Stimulated activated naive CD4-positive, alpha-beta T cell treated with Interleukin-2 at 50 U/mL for 16 hours (primary cell): Measurements from ENCODE around the gene HIP1.
A peak's percentile ranks its signal among the peaks of the same experiment; 100 is the strongest.
"Not testable (repeated sequence)": the region's sequence is repeated elsewhere in the genome, so short reads cannot be mapped to it uniquely, and the experiment has no call there.

Source experiments
- DNase-seq: peaks from one replicate; lab custom pipeline; 2025; lab: John Stamatoyannopoulos, UW

Gene HIP1

GRCh38 chr7:75639886-75640190 lies 98.9 kb downstream of the HIP1 start:
- DNase-seq = no peak

- DNase-seq = no peak
These were observed 99.5 kb downstream of the HIP1 start for GRCh38 chr7:75639071-75639885.

GRCh38 chr7:75638594-75639070 lies 100.1 kb downstream of the HIP1 start:
- DNase-seq = no peak

GRCh38 chr7:75637854-75638593 lies 100.7 kb downstream of the HIP1 start:
- DNase-seq = no peak

- DNase-seq = no peak
These were observed 103.7 kb downstream of the HIP1 start for GRCh38 chr7:75635036-75635435.

- not testable (repeated sequence) for DNase-seq
These were observed 106.2 kb downstream of the HIP1 start for GRCh38 chr7:75632587-75632986.

GRCh38 chr7:75631711-75632110 lies 107.0 kb downstream of the HIP1 start:
- no peak for DNase-seq

- no peak for DNase-seq
These were observed 108.2 kb downstream of the HIP1 start for GRCh38 chr7:75630549-75630948.

- no peak for DNase-seq
These were observed 109.7 kb downstream of the HIP1 start for GRCh38 chr7:75629044-75629443.

GRCh38 chr7:75628055-75628454 lies 110.7 kb downstream of the HIP1 start:
- DNase-seq = no peak

- no peak for DNase-seq
These were observed 111.8 kb downstream of the HIP1 start for GRCh38 chr7:75626954-75627353.

- no peak for DNase-seq
These were observed 112.9 kb downstream of the HIP1 start for GRCh38 chr7:75625868-75626267.

GRCh38 chr7:75624134-75624832 lies 114.5 kb downstream of the HIP1 start:
- no peak for DNase-seq

GRCh38 chr7:75623390-75624133 lies 115.2 kb downstream of the HIP1 start:
- DNase-seq = no peak

GRCh38 chr7:75621124-75621523 lies 117.6 kb downstream of the HIP1 start:
- no peak for DNase-seq

GRCh38 chr7:75619636-75620035 lies 119.1 kb downstream of the HIP1 start:
- DNase-seq = no peak

- DNase-seq = peak; percentile 23
These were observed 121.0 kb downstream of the HIP1 start for GRCh38 chr7:75617634-75618234.

GRCh38 chr7:75616421-75617167 lies 122.1 kb downstream of the HIP1 start:
- DNase-seq = no peak

- DNase-seq = no peak
These were observed 124.3 kb downstream of the HIP1 start for GRCh38 chr7:75614401-75614800.

- no peak for DNase-seq
These were observed 125.4 kb downstream of the HIP1 start for GRCh38 chr7:75613351-75613750.
